Psoas muscle (tissue), 8 donors: ENCODE data around the gene FLNB. TPM values are rescaled to one million over a fixed set of nuclear protein-coding genes. Genes with fewer than 3 reads are reported as not detected.

Experiments used
- ATAC-seq, 4 donors: fragments of 200-7000 bp; cut with Tn5 transposase; one replicate each; pipeline ENCODE4 v1.9.1; 2020; ENCODE audit warnings: moderate library complexity in 3 of 4, mild to moderate bottlenecking in 2 of 4
- DNase-seq, 2 donors: peaks; one replicate each; pipeline ENCODE4 v3.0.0-alpha.2; 2020
- H3K27ac ChIP-seq: fragments of 200-600 bp; one replicate; pipeline ENCODE4 v1.8.0; 2022
- H3K27me3 ChIP-seq, 3 donors: fragments of 200-600 bp in 1 of 3; one replicate each; pipeline versions ENCODE4 v1.6.1 to v1.8.0; 2013 to 2022; ENCODE audit warnings: low read length in 2 of 3, mild to moderate bottlenecking in 2 of 3, moderate library complexity in 1 of 3; ENCODE audit not compliant: insufficient read depth in 3 of 3
- H3K36me3 ChIP-seq, 2 donors: fragments of 200-600 bp in 1 of 2; one replicate each; pipeline versions ENCODE4 v1.6.1 to v1.8.0; 2013 to 2022; ENCODE audit warnings: low read depth in 1 of 2, mild to moderate bottlenecking in 1 of 2, moderate library complexity in 1 of 2; ENCODE audit not compliant: insufficient read depth in 1 of 2
- H3K4me1 ChIP-seq: fragments of 200-600 bp; one replicate; pipeline ENCODE4 v1.8.0; 2022
- H3K4me3 ChIP-seq: fragments of 200-600 bp; one replicate; pipeline ENCODE4 v1.8.0; 2022; ENCODE audit warnings: mild to moderate bottlenecking
- H3K9me3 ChIP-seq: fragments of 200-600 bp; one replicate; pipeline ENCODE4 v1.8.0; 2022
- CTCF ChIP-seq: fragments of 200-600 bp; IDR thresholded peaks from one replicate; pipeline ENCODE4 v1.8.0; 2022; ENCODE audit warnings: antibody characterized with exemption
- WGBS, 3 donors: extraction: QIAGEN DNeasy Blood & Tissue Kit; methylation state at CpG; one replicate each; pipeline versions ENCODE4 v1.1.6 to v1.1.7; 2013; 5-methylcytosine and 5-hydroxymethylcytosine counted together
- intact Hi-C, 2 donors: fragments of 100-400 bp; cut with DNase I; formaldehyde crosslinking; loops; one replicate each; pipeline versions ENCODE4 v1.11.0 to v1.14.2; 2022
- polyA plus RNA-seq, 3 donors: library from polyadenylated mRNA; stranded (reverse); fragments of 200-250 nt; gene quantifications; one replicate each; pipeline ENCODE4 v1.2.3, GENCODE V29; 2013
- total RNA-seq, 4 donors: library from RNA; stranded (reverse); fragmentation: NEBNext Ultra II Directional in 2 of 4; extraction: Animal tissue kit (Norgen Biotek cat#: 25700) in 2 of 4; gene quantifications; one replicate each; pipeline versions ENCODE4 v1.2.1 to v1.2.4, GENCODE V29; 2021 to 2023
- donor health status: healthy with polysubstance abuse.
- donor health status: DM: no; HTN: no; CAD: no; lungs with moderate emphysema.
- donor health status: Bipolar disorder and iron deficiency.
- donor health status: healthy.
- donor health status: DM: yes; HTN: yes; CAD: no.
- donor health status: DM: no; HTN: no; CAD: no.
- donor health status: DM: no; HTN: no; CAD: no.
- donor health status: DM: yes; HTN: yes; CAD: no.

Gene FLNB
- total and polyA plus RNA-seq, 7 donors, result 6.4 to 17.9 (median 14.7) TPM

DNA sequence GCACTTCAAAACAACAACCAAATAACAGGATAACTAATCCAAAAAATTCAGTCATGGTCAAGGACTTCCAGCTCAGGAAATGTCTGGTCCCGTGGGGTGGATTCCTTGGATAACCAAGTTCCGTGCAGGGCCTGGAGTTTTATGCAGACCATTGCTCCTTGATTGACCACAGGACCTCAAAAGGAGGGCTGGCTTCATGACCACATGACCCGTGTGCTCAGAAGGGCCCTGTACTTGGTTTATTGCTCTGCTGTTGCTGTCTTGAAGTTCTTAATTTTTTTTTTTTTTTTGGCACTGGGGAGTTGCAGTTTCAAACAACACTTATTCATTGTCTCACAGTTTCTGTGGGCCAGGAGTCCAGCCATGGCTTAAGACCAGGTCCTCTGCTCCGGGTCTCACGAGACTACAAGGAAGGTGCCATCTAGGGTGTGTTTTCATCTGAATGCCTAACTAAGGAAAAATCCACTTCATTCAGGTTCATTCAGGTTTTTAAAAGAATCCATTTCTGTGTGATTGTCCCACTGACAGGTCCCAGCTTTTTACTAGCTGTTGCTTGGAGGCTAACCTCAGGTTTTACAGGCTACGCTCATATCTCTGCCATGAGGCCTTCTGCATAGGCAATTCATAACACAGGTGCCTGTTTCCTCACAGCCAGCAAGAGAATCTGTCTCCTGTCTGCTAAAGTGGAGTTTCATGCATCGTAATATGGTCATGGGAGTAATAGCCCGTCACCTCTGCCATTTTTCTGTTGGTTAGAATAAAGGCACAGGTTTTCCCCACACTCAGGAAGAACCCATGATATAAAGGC lies 65.3 kb downstream of the FLNB start:
- Histone ChIP-seq H3K4me3 (no peak overlapping the region), H3K4me1 (no peaks in the 10 kb centered on the region), H3K27me3 (no peaks in the 10 kb centered on the region), H3K36me3 (peaks cover 0 to 5% of the 10 kb centered on the region in 2 donors), H3K27ac (no peak overlapping the region), H3K9me3 (no peaks in the 10 kb centered on the region)
- no peak for TF ChIP-seq CTCF
- intact Hi-C loops, result no loop called here
- no peak for ATAC-seq
- no peak for DNase-seq
- WGBS, 3 donors, result 64 to 73% (median 65%) methylated on average over 8 of the region's 8 CpGs

DNA sequence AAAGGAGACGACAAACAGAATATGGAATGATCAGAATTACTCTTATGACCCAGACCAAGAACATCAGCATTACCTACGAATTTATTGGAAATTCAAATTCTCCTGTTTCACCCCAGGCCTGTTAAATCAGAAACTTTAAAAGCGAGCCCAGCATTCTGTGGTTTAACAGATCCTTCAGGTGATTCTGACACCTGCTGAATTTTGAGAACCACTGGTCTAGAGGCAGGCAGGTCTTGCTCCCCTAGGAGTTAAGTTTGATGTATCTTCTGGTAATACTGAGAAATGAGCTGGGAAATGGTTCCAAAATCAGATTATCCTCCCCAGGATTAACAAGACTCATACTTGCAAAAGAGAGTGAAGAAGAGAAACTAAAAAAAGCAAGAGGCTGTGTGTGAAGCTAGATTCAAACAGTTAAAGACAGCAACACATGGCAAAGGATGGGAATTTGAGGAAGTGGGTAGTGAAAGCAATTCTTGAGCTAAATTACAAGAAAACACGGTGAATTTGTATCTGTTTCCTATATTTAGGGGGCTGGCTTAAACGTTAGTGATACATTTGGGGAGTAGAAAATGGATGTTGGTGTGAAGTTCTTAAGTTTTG lies 66.0 kb downstream of the FLNB start:
- no peaks in the 10 kb centered on the region for H3K4me1 ChIP-seq
- no peak overlapping the region for H3K27ac ChIP-seq
- TF ChIP-seq CTCF, result no peak

GRCh38 chr3:58074997-58075396 lies 66.8 kb downstream of the FLNB start:
- 67 to 80% (median 71%) methylated on average over 2 of the region's 2 CpGs for WGBS, 3 donors
- no peak overlapping the region for H3K27ac ChIP-seq

More for the DNA sequence above, 66.0 kb downstream of the FLNB start:
- intact Hi-C loops, result no loop called here
- DNase-seq (no peak), ATAC-seq (no peak)
- Histone ChIP-seq H3K4me3 (no peak overlapping the region), H3K36me3 (peaks cover 0 to 10% of the 10 kb centered on the region in 2 donors), H3K9me3 (no peaks in the 10 kb centered on the region), H3K27me3 (no peaks in the 10 kb centered on the region)
- WGBS, 3 donors, result 67 to 72% (median 67%) methylated on average over 5 of the region's 5 CpGs

GRCh38 chr3:58077596-58078285 lies 69.5 kb downstream of the FLNB start:
- no peaks in the 10 kb centered on the region for H3K9me3 ChIP-seq
- H3K27ac ChIP-seq, result no peak overlapping the region
- H3K4me1 ChIP-seq, result no peaks in the 10 kb centered on the region
- H3K36me3 ChIP-seq, result peaks cover 0 to 10% of the 10 kb centered on the region in 2 donors
- no peaks in the 10 kb centered on the region for H3K27me3 ChIP-seq
- no peak for DNase-seq
- no peak for TF ChIP-seq CTCF
- intact Hi-C loops, result no loop called here
- no peak overlapping the region for H3K4me3 ChIP-seq
- ATAC-seq, result no peak

More at GRCh38 chr3:58074997-58075396, 66.8 kb downstream of the FLNB start:
- DNase-seq, result no peak
- Histone ChIP-seq H3K36me3 (peaks cover 0 to 10% of the 10 kb centered on the region in 2 donors), H3K9me3 (no peaks in the 10 kb centered on the region), H3K4me3 (no peak overlapping the region), H3K27me3 (no peaks in the 10 kb centered on the region), H3K4me1 (no peaks in the 10 kb centered on the region)
- intact Hi-C loops, result no loop called here
- TF ChIP-seq CTCF, result no peak
- ATAC-seq, result no peak
